ENCODE measurements around the gene TEKTIP1. TPM values are rescaled to one million over a fixed set of nuclear protein-coding genes. Genes with fewer than 3 reads are reported as not detected.

The TEKTIP1 gene
- total and polyA plus RNA-seq, 9 of the 15 experiments (the other 6 are each of a cell fraction or from before 2014, with no cell fraction given), result 0.66 TPM; not detected in 8

GRCh38 chr19:3580156-3580934 is 41.4 kb downstream of the TEKTIP1 start (continued):
- peak; percentile 39; the same call in 1 of the 2 replicates for TF ChIP-seq ZNF395 (CRISPR knock-in tag; IDR thresholded peaks at IDR 0.05)
- peak in 1 of 2 experiments; percentile 14; a peak in 1 of 4 replicates for TF ChIP-seq RAD21 (CRISPR knock-in tag; conservative IDR thresholded peaks at IDR 0.05 in 1 of 2, IDR thresholded peaks at IDR 0.05 in 1 of 2)
- TF ChIP-seq ETV5 (CRISPR knock-in tag; IDR thresholded peaks at IDR 0.05; ENCODE audit: low read depth), result no peak
- TF ChIP-seq, protein P1, sequence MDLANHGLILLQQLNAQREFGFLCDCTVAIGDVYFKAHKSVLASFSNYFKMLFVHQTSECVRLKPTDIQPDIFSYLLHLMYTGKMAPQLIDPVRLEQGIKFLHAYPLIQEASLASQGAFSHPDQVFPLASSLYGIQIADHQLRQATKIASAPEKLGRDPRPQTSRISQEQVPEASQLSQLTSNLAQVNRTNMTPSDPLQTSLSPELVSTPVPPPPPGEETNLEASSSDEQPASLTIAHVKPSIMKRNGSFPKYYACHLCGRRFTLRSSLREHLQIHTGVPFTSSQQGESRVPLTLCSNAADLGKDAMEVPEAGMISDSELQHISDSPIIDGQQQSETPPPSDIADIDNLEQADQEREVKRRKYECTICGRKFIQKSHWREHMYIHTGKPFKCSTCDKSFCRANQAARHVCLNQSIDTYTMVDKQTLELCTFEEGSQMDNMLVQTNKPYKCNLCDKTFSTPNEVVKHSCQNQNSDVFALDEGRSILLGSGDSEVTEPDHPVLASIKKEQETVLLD (IDR thresholded peaks at IDR 0.05), result peak; percentile 48; the same call in 1 of the 2 replicates
- TF ChIP-seq, protein P2, sequence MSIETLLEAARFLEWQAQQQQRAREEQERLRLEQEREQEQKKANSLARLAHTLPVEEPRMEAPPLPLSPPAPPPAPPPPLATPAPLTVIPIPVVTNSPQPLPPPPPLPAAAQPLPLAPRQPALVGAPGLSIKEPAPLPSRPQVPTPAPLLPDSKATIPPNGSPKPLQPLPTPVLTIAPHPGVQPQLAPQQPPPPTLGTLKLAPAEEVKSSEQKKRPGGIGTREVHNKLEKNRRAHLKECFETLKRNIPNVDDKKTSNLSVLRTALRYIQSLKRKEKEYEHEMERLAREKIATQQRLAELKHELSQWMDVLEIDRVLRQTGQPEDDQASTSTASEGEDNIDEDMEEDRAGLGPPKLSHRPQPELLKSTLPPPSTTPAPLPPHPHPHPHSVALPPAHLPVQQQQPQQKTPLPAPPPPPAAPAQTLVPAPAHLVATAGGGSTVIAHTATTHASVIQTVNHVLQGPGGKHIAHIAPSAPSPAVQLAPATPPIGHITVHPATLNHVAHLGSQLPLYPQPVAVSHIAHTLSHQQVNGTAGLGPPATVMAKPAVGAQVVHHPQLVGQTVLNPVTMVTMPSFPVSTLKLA (conservative IDR thresholded peaks at IDR 0.05), result peak; percentile 52 to 74
- TF ChIP-seq MCM5 (IDR thresholded peaks at IDR 0.05; ENCODE audit: low read depth), result no peak
- 0 out of 2 replicates have a peak, but pooled peaks have one; percentile 12 for TF ChIP-seq MTA2 (IDR thresholded peaks at IDR 0.05; ENCODE audit: low read depth)
- TF ChIP-seq NEUROD1 (IDR thresholded peaks at IDR 0.05; ENCODE audit: borderline replicate concordance, low read depth, low read length, partially characterized antibody), result peak; percentile 57
- peak; percentile 33; the same call in 1 of the 2 replicates for TF ChIP-seq NFIC (IDR thresholded peaks at IDR 0.05)
- peak; percentile 60 for TF ChIP-seq CBFA2T3 (IDR thresholded peaks at IDR 0.05)
- no peak for TF ChIP-seq POU5F1 (IDR thresholded peaks at IDR 0.05; ENCODE audit: borderline replicate concordance, low read depth, low read length, partially characterized antibody)
- peak; percentile 44 for TF ChIP-seq EP400 (IDR thresholded peaks at IDR 0.05)
- peak; percentile 66; the same call in 1 of the 2 replicates for TF ChIP-seq LEF1 (IDR thresholded peaks at IDR 0.05)
- TF ChIP-seq FOXP1 (CRISPR knock-in tag; IDR thresholded peaks at IDR 0.05), result no peak
- TF ChIP-seq DPF2 (IDR thresholded peaks at IDR 0.05), result peak; percentile 90
- TF ChIP-seq MEIS2 (IDR thresholded peaks at IDR 0.05; ENCODE audit: partially characterized antibody), result peak; percentile 82
- no peak for TF ChIP-seq SP2 (IDR thresholded peaks at IDR 0.05; ENCODE audit: extremely low read depth, low read depth, low read length, poor library complexity, severe bottlenecking)
- TF ChIP-seq FOXK2 (conservative IDR thresholded peaks at IDR 0.05 in 1 of 2, IDR thresholded peaks at IDR 0.05 in 1 of 2; ENCODE audit: low read depth in 2 of 2), result peak; percentile 72 to 84
- 0 out of 4 replicates have a peak, but pooled peaks of 1 of the 2 experiments have one; percentile 17 for TF ChIP-seq NRF1 (conservative IDR thresholded peaks at IDR 0.05 in 1 of 2, IDR thresholded peaks at IDR 0.05 in 1 of 2)
- TF ChIP-seq TCF3 (CRISPR knock-in tag; IDR thresholded peaks at IDR 0.05), result peak; percentile 30; the same call in 1 of the 2 replicates
- TF ChIP-seq STAG1 (CRISPR knock-in tag; IDR thresholded peaks at IDR 0.05; ENCODE audit: borderline replicate concordance), result no peak
- TF ChIP-seq MYBL2 (IDR thresholded peaks at IDR 0.05; ENCODE audit: low read depth), result no peak
- no peak for TF ChIP-seq MYBL2 (CRISPR knock-in tag; IDR thresholded peaks at IDR 0.05; ENCODE audit: borderline replicate concordance)
- TF ChIP-seq, protein P3, sequence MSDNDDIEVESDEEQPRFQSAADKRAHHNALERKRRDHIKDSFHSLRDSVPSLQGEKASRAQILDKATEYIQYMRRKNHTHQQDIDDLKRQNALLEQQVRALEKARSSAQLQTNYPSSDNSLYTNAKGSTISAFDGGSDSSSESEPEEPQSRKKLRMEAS (CRISPR knock-in tag; IDR thresholded peaks at IDR 0.05), result no peak

All from K562 (cell line).